HG03159 (cell line): Measurements from ENCODE around the gene SCPEP1.

Experiments
- ATAC-seq: cut with Tn5 transposase; IDR thresholded peaks from one replicate; pipeline ENCODE4 v1.9.1; 2021; ENCODE audit warnings: mild to moderate bottlenecking, moderate library complexity; ENCODE audit not compliant: unreplicated experiment

SCPEP1 gene

GRCh38 chr17:57037411-57037810, 59.5 kb downstream of the SCPEP1 start:
- ATAC-seq: no peak

GRCh38 chr17:57038486-57038885, 60.6 kb downstream of the SCPEP1 start:
- ATAC-seq: no peak

DNA sequence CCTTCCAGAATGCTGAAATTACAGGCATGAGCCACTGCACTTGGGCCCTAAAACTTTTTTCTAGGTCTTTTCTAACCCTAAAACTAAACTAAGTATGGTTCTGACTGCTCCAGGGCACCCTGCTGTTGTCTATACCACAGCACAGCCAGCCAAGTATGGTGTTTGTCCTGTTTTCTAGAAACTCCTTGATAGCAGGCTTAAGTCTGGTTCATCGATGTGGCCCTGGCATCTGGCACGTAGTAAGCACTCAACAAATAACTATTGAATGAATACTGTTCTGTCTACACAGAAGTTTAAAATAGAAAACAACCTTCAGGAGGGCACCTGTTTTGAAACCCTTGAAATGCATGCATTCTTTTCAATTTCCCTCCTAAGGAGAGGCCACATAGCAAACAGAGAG, 62.6 kb downstream of the SCPEP1 start:
- no peak for ATAC-seq

DNA sequence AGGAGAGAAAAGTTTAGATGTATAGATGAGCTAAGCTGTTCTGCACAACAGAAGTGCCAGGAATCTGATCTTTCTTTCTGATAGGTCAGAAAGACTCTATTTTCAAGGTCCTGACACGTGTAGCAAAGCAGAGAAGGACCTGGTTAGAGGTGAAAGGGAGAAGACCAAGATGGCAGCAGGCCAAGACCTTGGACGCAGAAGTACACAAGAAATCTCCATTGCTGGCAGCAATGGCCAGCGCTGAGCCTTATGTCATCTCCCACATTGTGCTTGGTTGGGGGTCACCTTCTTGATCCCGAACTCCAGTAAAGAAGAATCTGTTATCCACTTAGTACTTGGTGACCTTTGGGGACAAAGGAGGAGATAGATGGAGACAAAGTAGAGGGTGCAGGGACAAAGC, 65.3 kb downstream of the SCPEP1 start:
- no peak for ATAC-seq

- no peak for ATAC-seq
These were observed 67.3 kb downstream of the SCPEP1 start for GRCh38 chr17:57044976-57045867.

DNA sequence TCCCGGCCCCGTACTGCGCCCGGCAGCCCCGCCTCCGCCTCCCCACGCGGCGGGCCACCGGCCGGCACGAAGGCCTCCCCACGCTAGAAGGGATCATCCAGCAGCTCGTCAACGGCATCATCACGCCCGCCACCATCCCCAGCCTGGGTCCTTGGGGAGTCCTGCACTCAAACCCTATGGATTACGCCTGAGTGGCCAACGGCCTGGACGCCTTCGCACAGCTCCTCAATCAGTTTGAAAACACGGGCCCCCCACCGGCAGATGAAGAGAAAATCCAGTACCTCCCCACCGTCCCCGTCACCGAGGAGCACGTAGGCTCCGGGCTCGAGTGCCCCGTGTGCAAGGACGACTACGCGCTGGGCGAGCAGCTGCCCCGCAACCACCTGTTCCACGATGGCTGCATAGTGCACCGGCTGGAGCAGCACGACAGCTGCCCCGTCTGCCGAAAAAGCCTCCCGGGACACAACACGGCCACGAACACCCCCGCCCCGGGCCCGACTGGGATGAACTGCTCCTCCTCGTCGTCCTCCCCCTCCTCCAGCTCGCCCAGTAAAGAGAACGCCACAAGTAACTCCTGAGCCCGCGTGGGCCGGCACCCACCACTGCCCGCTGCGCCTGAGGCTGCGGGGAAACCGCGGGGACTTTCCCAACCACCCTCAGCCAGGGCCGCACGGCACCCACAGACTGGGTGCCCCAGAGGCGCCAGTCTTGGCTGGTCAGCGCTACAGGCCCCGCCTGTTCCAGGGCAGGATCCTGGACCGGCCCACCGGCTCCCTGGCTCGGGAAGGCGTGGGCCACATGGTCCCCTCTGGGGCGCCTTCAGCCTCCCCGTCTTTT, 68.2 kb downstream of the SCPEP1 start:
- no peak for ATAC-seq

- ATAC-seq: no peak
These were observed 68.8 kb downstream of the SCPEP1 start for GRCh38 chr17:57046749-57047148.

- ATAC-seq: no peak
These were observed 70.2 kb downstream of the SCPEP1 start for GRCh38 chr17:57048096-57048495.

DNA sequence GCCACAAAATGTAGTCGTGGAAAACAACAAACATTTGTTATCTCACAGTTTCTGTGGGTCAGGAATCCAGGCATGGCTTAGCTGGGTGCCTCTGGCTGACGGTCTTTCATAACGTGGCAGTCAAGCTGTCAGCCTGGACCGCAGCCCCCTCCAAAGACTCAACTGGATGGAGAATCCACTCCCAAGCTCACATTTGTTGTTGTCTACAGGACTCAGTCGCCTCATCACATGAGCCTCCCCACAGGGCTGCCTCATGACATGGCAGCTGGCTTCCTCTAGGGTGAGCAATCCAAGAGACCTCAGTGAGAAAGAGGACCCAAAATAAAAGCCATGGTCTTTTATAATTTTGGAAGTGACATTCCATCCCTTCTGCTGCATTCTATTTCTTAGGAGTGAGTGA, 72.4 kb downstream of the SCPEP1 start:
- ATAC-seq: no peak

DNA sequence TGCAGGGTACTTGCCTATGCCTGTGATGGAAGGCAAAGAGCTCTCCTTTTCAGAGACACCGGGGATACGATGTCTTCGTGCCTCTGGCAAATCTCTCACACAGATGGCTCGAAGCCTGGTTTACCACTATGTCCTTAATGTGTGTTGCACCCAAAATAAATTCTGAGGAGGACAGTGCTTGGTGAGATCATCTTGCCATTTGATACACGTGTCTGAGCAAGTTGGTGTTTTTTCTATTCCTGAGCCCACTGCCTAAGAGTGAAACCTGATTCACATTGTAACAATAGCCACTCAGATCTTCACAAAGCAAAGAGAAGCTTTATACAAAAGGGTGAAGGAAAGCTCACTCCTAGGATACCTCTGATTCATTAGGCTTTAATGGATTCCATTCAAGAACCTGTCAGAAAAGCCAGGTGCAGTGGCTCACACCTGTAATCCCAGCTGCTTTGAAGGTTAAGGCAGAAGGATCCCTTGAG, 74.0 kb downstream of the SCPEP1 start:
- no peak for ATAC-seq
